ENCODE results near the gene BZW2. TPM values are rescaled to one million over a fixed set of nuclear protein-coding genes. Genes with fewer than 3 reads are reported as not detected.

BZW2 gene
- total RNA-seq, 1 experiment from 2014 or later, result 85.4 TPM

GRCh38 chr7:16693601-16694318 lies 47.8 kb downstream of the BZW2 start:
- H3K4me3 Mint-ChIP-seq (ENCODE audit: unreplicated experiment), result no peak overlapping the region
- H3K9me3 Mint-ChIP-seq (ENCODE audit: unreplicated experiment), result no peaks in the 10 kb centered on the region
- intact Hi-C loops (cut with micrococcal nuclease), result loop anchor here (2.0 kb wide), 1 partner anchor 107 kb away; no protein-coding TSS in a partner anchor
- DNase-seq (ENCODE audit: unreplicated experiment), result no peak
- H3K27ac Mint-ChIP-seq (ENCODE audit: low read depth, unreplicated experiment), result no peak overlapping the region
- peaks cover 82% of the 10 kb centered on the region for H3K36me3 Mint-ChIP-seq (ENCODE audit: insufficient read depth, unreplicated experiment)
- no peaks in the 10 kb centered on the region for H3K4me1 Mint-ChIP-seq (ENCODE audit: insufficient read depth, unreplicated experiment)
- no TSS peak for BruUV-seq (replicated peaks)
- CTCF ChIA-PET, result interaction anchor here (0.5 to 4.3 kb wide), 12 partner anchors 10 to 698 kb away, joined by 3 to 37 read pairs (median 4); no protein-coding TSS in a partner anchor
- POLR2A ChIA-PET, result interaction anchor here (0.8 to 1.2 kb wide), 3 partner anchors 18 to 124 kb away, joined by 3 to 4 read pairs (median 4); no protein-coding TSS in a partner anchor
- H3K27me3 Mint-ChIP-seq (ENCODE audit: insufficient read depth, unreplicated experiment), result no peaks in the 10 kb centered on the region
- no peak for TF ChIP-seq CTCF (IDR thresholded peaks at IDR 0.05; ENCODE audit: unreplicated experiment)

- Mint-ChIP-seq H3K27me3 (ENCODE audit: insufficient read depth, unreplicated experiment) (no peaks in the 10 kb centered on the region), H3K9me3 (ENCODE audit: unreplicated experiment) (no peaks in the 10 kb centered on the region), H3K4me1 (ENCODE audit: insufficient read depth, unreplicated experiment) (no peaks in the 10 kb centered on the region), H3K36me3 (ENCODE audit: insufficient read depth, unreplicated experiment) (peaks cover 88% of the 10 kb centered on the region), H3K27ac (ENCODE audit: low read depth, unreplicated experiment) (no peak overlapping the region), H3K4me3 (ENCODE audit: unreplicated experiment) (no peak overlapping the region)
- BruUV-seq (replicated peaks), result no TSS peak
- intact Hi-C loops (cut with micrococcal nuclease), result loop anchor here (1.0 to 2.0 kb wide), 2 partner anchors 106 to 223 kb away; no protein-coding TSS in a partner anchor
- DNase-seq (ENCODE audit: unreplicated experiment), result no peak
- ChIA-PET CTCF (interaction anchor here (0.5 to 4.3 kb wide), 27 partner anchors 8 to 1023 kb away, joined by 3 to 37 read pairs (median 4); no protein-coding TSS in a partner anchor), POLR2A (interaction anchor here (1.0 to 1.3 kb wide), 3 partner anchors 26 to 45 kb away, joined by 3 to 4 read pairs (median 3); no protein-coding TSS in a partner anchor)
- no peak for TF ChIP-seq CTCF (IDR thresholded peaks at IDR 0.05; ENCODE audit: unreplicated experiment)
These were observed 48.8 kb downstream of the BZW2 start for GRCh38 chr7:16694806-16695205.

- H3K27me3 Mint-ChIP-seq (ENCODE audit: insufficient read depth, unreplicated experiment), result no peaks in the 10 kb centered on the region
- peak; percentile 50 for TF ChIP-seq CTCF (IDR thresholded peaks at IDR 0.05; ENCODE audit: unreplicated experiment)
- H3K4me3 Mint-ChIP-seq (ENCODE audit: unreplicated experiment), result no peak overlapping the region
- no peaks in the 10 kb centered on the region for H3K4me1 Mint-ChIP-seq (ENCODE audit: insufficient read depth, unreplicated experiment)
- intact Hi-C loops (cut with micrococcal nuclease), result loop anchor here (1.0 to 2.0 kb wide), 2 partner anchors 105 to 223 kb away; no protein-coding TSS in a partner anchor
- peak; percentile 65 for DNase-seq (ENCODE audit: unreplicated experiment)
- peaks cover 90% of the 10 kb centered on the region for H3K36me3 Mint-ChIP-seq (ENCODE audit: insufficient read depth, unreplicated experiment)
- ChIA-PET POLR2A (interaction anchor here (0.5 to 1.3 kb wide), 5 partner anchors 25 to 74 kb away, joined by 3 to 4 read pairs (median 3); no protein-coding TSS in a partner anchor), CTCF (interaction anchor here (0.7 to 4.3 kb wide), 30 partner anchors 8 to 242 kb away, joined by 3 to 37 read pairs (median 4); no protein-coding TSS in a partner anchor)
- BruUV-seq (replicated peaks), result no TSS peak
- H3K9me3 Mint-ChIP-seq (ENCODE audit: unreplicated experiment), result no peaks in the 10 kb centered on the region
- no peak overlapping the region for H3K27ac Mint-ChIP-seq (ENCODE audit: low read depth, unreplicated experiment)
These were observed 49.7 kb downstream of the BZW2 start for GRCh38 chr7:16695621-16696237.
